WTC11 (cell line): ENCODE measurements around the gene ALOX12. TPM values are rescaled to one million over a fixed set of nuclear protein-coding genes. Genes with fewer than 3 reads are reported as not detected.

Experiments
- ATAC-seq: fragments of 200-7000 bp; cut with Tn5 transposase; 2 replicates; pipeline ENCODE4 v1.10.0; 2021; ENCODE audit warnings: mild to moderate bottlenecking, moderate library complexity
- CTCF ChIA-PET: fragments of 300-600 bp; sonication (Branson Sonifier 250); formaldehyde crosslinking; loops from one replicate; lab custom pipeline; 2021; ENCODE audit warnings: antibody characterized with exemption; lab: Charles Lee
- POLR2A ChIA-PET: fragments of 350-600 bp; sonication (Branson Sonifier 250); formaldehyde crosslinking; loops from one replicate; lab custom pipeline; 2021; ENCODE audit warnings: antibody characterized with exemption; lab: Charles Lee
- DNase-seq: peaks from one replicate; pipeline ENCODE4 v3.0.0; 2021; ENCODE audit warnings: low spot score
- H3K27ac Mint-ChIP-seq: 2 replicates; pipeline ENCODE4 v1.8.0; 2021; ENCODE audit warnings: mixed read lengths
- H3K27me3 Mint-ChIP-seq: 2 replicates; pipeline ENCODE4 v1.8.0; 2021; ENCODE audit warnings: low read depth, mild to moderate bottlenecking, moderate library complexity, mixed read lengths
- H3K36me3 Mint-ChIP-seq: 2 replicates; pipeline ENCODE4 v1.8.0; 2021; ENCODE audit warnings: mixed read lengths
- H3K4me1 Mint-ChIP-seq: 2 replicates; pipeline ENCODE4 v1.8.0; 2022; ENCODE audit warnings: mixed read lengths
- H3K4me3 Mint-ChIP-seq: 2 replicates; pipeline ENCODE4 v1.8.0; 2021; ENCODE audit warnings: mild to moderate bottlenecking, moderate library complexity, mixed read lengths
- H3K9me3 Mint-ChIP-seq: 2 replicates; pipeline ENCODE4 v1.8.0; 2021; ENCODE audit warnings: mixed read lengths
- CTCF ChIP-seq: fragments of 200-600 bp; IDR thresholded peaks from 2 replicates; pipeline ENCODE4 v1.8.0; 2022; ENCODE audit warnings: antibody characterized with exemption
- E2F5 ChIP-seq: sonication (generic); formaldehyde crosslinking; IDR thresholded peaks from 2 replicates; pipeline ENCODE4 v1.8.1; 2022; ENCODE audit warnings: mild to moderate bottlenecking, moderate library complexity, missing genetic modification reagents
- HMGA2 ChIP-seq: fragments of 250-450 bp; sonication (Bioruptor Pico); IDR thresholded peaks from 2 replicates; pipeline ENCODE4 v1.4.0; 2021; ENCODE audit warnings: mild to moderate bottlenecking, moderate library complexity
- IRF1 ChIP-seq: sonication (generic); formaldehyde crosslinking; IDR thresholded peaks from 2 replicates; pipeline ENCODE4 v1.8.0; 2023; ENCODE audit warnings: missing genetic modification reagents
- IRF2 ChIP-seq: sonication (generic); formaldehyde crosslinking; IDR thresholded peaks from 2 replicates; pipeline ENCODE4 v1.8.0; 2022; ENCODE audit warnings: low read depth, missing genetic modification reagents, borderline replicate concordance
- MAX ChIP-seq: sonication (generic); formaldehyde crosslinking; IDR thresholded peaks from 2 replicates; pipeline ENCODE4 v1.8.0; 2022; ENCODE audit warnings: mild to moderate bottlenecking, missing genetic modification reagents
- MLX ChIP-seq: sonication (generic); formaldehyde crosslinking; IDR thresholded peaks from 2 replicates; pipeline ENCODE4 v1.8.1; 2023; ENCODE audit warnings: mild to moderate bottlenecking, missing genetic modification reagents, moderate library complexity
- MXD4 ChIP-seq: fragments of 250-450 bp; sonication (Bioruptor Pico); IDR thresholded peaks from 2 replicates; pipeline ENCODE4 v1.8.0; 2021; ENCODE audit warnings: mild to moderate bottlenecking, moderate library complexity, borderline replicate concordance
- NR2C2 ChIP-seq: sonication (generic); formaldehyde crosslinking; IDR thresholded peaks from 2 replicates; pipeline ENCODE4 v1.8.0; 2022; ENCODE audit warnings: mild to moderate bottlenecking, missing genetic modification reagents
- USF2 ChIP-seq: sonication (generic); formaldehyde crosslinking; IDR thresholded peaks from 2 replicates; pipeline ENCODE4 v1.8.1; 2023; ENCODE audit warnings: mild to moderate bottlenecking, missing genetic modification reagents, moderate library complexity
- ZMAT4 ChIP-seq: fragments of 250-450 bp; sonication (Bioruptor Pico); IDR thresholded peaks from 2 replicates; pipeline ENCODE4 v1.9.0; 2021; ENCODE audit warnings: mild to moderate bottlenecking
- ZNF138 ChIP-seq: sonication (generic); formaldehyde crosslinking; conservative IDR thresholded peaks from 2 replicates; pipeline ENCODE4 v1.8.1; 2022; ENCODE audit warnings: mild to moderate bottlenecking, moderate library complexity, missing genetic modification reagents
- ZNF232 ChIP-seq: sonication (generic); formaldehyde crosslinking; IDR thresholded peaks from 2 replicates; pipeline ENCODE4 v1.8.0; 2022; ENCODE audit warnings: mild to moderate bottlenecking, missing genetic modification reagents
- ZNF263 ChIP-seq: sonication (generic); formaldehyde crosslinking; IDR thresholded peaks from 2 replicates; pipeline ENCODE4 v1.8.1; 2022; ENCODE audit warnings: low read depth, mild to moderate bottlenecking, moderate library complexity, missing genetic modification reagents
- ZNF416 ChIP-seq: fragments of 250-450 bp; sonication (Bioruptor Pico); IDR thresholded peaks from 2 replicates; pipeline ENCODE4 v1.9.0; 2021; ENCODE audit warnings: mild to moderate bottlenecking, inconsistent platforms
- ZNF425 ChIP-seq: fragments of 250-450 bp; sonication (Bioruptor Pico); conservative IDR thresholded peaks from 2 replicates; pipeline ENCODE4 v1.9.0; 2021; ENCODE audit warnings: mild to moderate bottlenecking
- ZNF512 ChIP-seq: sonication (generic); formaldehyde crosslinking; IDR thresholded peaks from 2 replicates; pipeline ENCODE4 v1.8.1; 2022; ENCODE audit warnings: missing genetic modification reagents, borderline replicate concordance
- total RNA-seq: library from RNA; stranded (reverse); gene quantifications from 3 replicates; pipeline ENCODE4 v1.2.3, GENCODE V29; 2021

Gene ALOX12
- total RNA-seq, 1 experiment from 2014 or later = 1.9 TPM

GRCh38 chr17:7003745-7004144, 7.9 kb downstream of the ALOX12 start:
- H3K4me1 Mint-ChIP-seq = no peaks in the 10 kb centered on the region
- H3K36me3 Mint-ChIP-seq = peaks cover 13% of the 10 kb centered on the region
- H3K27ac Mint-ChIP-seq = no peak overlapping the region
- TF ChIP-seq HMGA2 (CRISPR knock-in tag) (peak; percentile 99), USF2 (CRISPR knock-in tag) (no peak), E2F5 (no peak), IRF2 (no peak)
- DNase-seq = no peak
- ChIA-PET CTCF (interaction anchor here (0.8 to 3.8 kb wide), 16 partner anchors 8 to 337 kb away, joined by 3 to 48 read pairs (median 10); partner anchors contain the start of genes ALOX12, BCL6B and SLC13A5), POLR2A (no interaction called here)
- H3K27me3 Mint-ChIP-seq = no peaks in the 10 kb centered on the region
- H3K4me3 Mint-ChIP-seq = no peak overlapping the region
- ATAC-seq = no peak
- no peaks in the 10 kb centered on the region for H3K9me3 Mint-ChIP-seq

GRCh38 chr17:7004398-7005253, 8.8 kb downstream of the ALOX12 start:
- ChIA-PET CTCF (interaction anchor here (0.6 to 3.8 kb wide), 30 partner anchors 9 to 365 kb away, joined by 3 to 48 read pairs (median 5); partner anchors contain the start of genes ALOX12, BCL6B, KIAA0753 and SLC13A5), POLR2A (no interaction called here)
- TF ChIP-seq HMGA2 (CRISPR knock-in tag) (peak; percentile 100), CTCF (peak; percentile 62), ZMAT4 (CRISPR knock-in tag) (no peak), MLX (CRISPR knock-in tag) (no peak), IRF1 (CRISPR knock-in tag) (no peak)
- H3K27ac Mint-ChIP-seq = no peak overlapping the region
- DNase-seq (no peak), ATAC-seq (peak; percentile 78)
- no peaks in the 10 kb centered on the region for H3K4me1 Mint-ChIP-seq
- H3K36me3 Mint-ChIP-seq = peaks cover 13% of the 10 kb centered on the region
- H3K27me3 Mint-ChIP-seq = no peaks in the 10 kb centered on the region
- H3K4me3 Mint-ChIP-seq = no peak overlapping the region
- H3K9me3 Mint-ChIP-seq = no peaks in the 10 kb centered on the region

- ChIA-PET POLR2A (no interaction called here), CTCF (interaction anchor here (0.6 to 3.8 kb wide), 7 partner anchors 10 to 295 kb away, joined by 3 to 41 read pairs (median 4); partner anchors contain the start of gene ALOX12)
- H3K4me3 Mint-ChIP-seq = no peak overlapping the region
- H3K4me1 Mint-ChIP-seq = no peaks in the 10 kb centered on the region
- DNase-seq (no peak), ATAC-seq (no peak)
- H3K9me3 Mint-ChIP-seq = no peaks in the 10 kb centered on the region
- peaks cover 9% of the 10 kb centered on the region for H3K36me3 Mint-ChIP-seq
- H3K27ac Mint-ChIP-seq = no peak overlapping the region
- H3K27me3 Mint-ChIP-seq = no peaks in the 10 kb centered on the region
- TF ChIP-seq ZNF512 (no peak), ZNF263 (CRISPR knock-in tag) (no peak), MLX (CRISPR knock-in tag) (no peak), ZNF232 (CRISPR knock-in tag) (no peak), NR2C2 (no peak), ZNF425 (CRISPR knock-in tag) (no peak), MAX (CRISPR knock-in tag) (no peak), ZNF138 (CRISPR knock-in tag) (no peak), MXD4 (CRISPR knock-in tag) (no peak), ZNF416 (CRISPR knock-in tag) (no peak)
These were observed 9.9 kb downstream of the ALOX12 start for GRCh38 chr17:7005716-7006115.
